HepG2 (cell line): ENCODE results near the gene IL32. TPM values are rescaled to one million over a fixed set of nuclear protein-coding genes. Genes with fewer than 3 reads are reported as not detected.

Experiments
- GABPB1 ChIP-seq: IDR thresholded peaks from 2 replicates; pipeline ENCODE4 v1.6.1; 2016; ENCODE audit warnings: mild to moderate bottlenecking, missing genetic modification reagents, moderate library complexity, missing compliant biosample characterization
- GATAD1 ChIP-seq: IDR thresholded peaks from 2 replicates; pipeline ENCODE4 v1.6.1; 2016; ENCODE audit warnings: missing genetic modification reagents, missing compliant biosample characterization
- GZF1 ChIP-seq: sonication (generic); formaldehyde crosslinking; IDR thresholded peaks from 2 replicates; pipeline ENCODE4 v1.5.1; 2020; ENCODE audit warnings: mild to moderate bottlenecking, missing genetic modification reagents
- KDM3A ChIP-seq: IDR thresholded peaks from 2 replicates; pipeline ENCODE4 v1.6.1; 2018; ENCODE audit warnings: low read depth, missing compliant biosample characterization
- LCORL ChIP-seq, 2 experiments: fragments of 450-650 bp in 1 of 2; sonication (generic) in 1 of 2; formaldehyde crosslinking in 1 of 2; IDR thresholded peaks; 2 replicates each; pipeline versions ENCODE4 v1.5.0 to v1.6.1; 2017 to 2020; ENCODE audit warnings: antibody characterized with exemption in 1 of 2, missing genetic modification reagents in 1 of 2
- NFRKB ChIP-seq: fragments of 450-650 bp; IDR thresholded peaks from 2 replicates; pipeline ENCODE4 v1.6.1; 2017
- NFYB ChIP-seq: sonication (generic); formaldehyde crosslinking; IDR thresholded peaks from 2 replicates; pipeline ENCODE4 v1.4.0; 2020; ENCODE audit warnings: missing genetic modification reagents
- TBX2 ChIP-seq: sonication (generic); formaldehyde crosslinking; IDR thresholded peaks from 2 replicates; pipeline ENCODE4 v1.5.0; 2020; ENCODE audit warnings: missing genetic modification reagents, mild to moderate bottlenecking, borderline replicate concordance
- ZNF180 ChIP-seq: sonication (generic); formaldehyde crosslinking; IDR thresholded peaks from 2 replicates; pipeline ENCODE4 v1.4.0; 2020; ENCODE audit warnings: low read depth, missing genetic modification reagents, borderline replicate concordance
- ZNF530 ChIP-seq: sonication (generic); formaldehyde crosslinking; IDR thresholded peaks from 2 replicates; pipeline ENCODE4 v1.5.0; 2020; ENCODE audit warnings: low read depth, mild to moderate bottlenecking, missing genetic modification reagents
- ZNF616 ChIP-seq: sonication (generic); formaldehyde crosslinking; IDR thresholded peaks from 2 replicates; pipeline ENCODE4 v1.5.0; 2020; ENCODE audit warnings: low read depth, mild to moderate bottlenecking, missing genetic modification reagents
- ZNF678 ChIP-seq: sonication (generic); formaldehyde crosslinking; IDR thresholded peaks from 2 replicates; pipeline ENCODE4 v1.4.0; 2020; ENCODE audit warnings: mild to moderate bottlenecking, missing genetic modification reagents
- ZNF724P ChIP-seq: sonication (generic); formaldehyde crosslinking; IDR thresholded peaks from 2 replicates; pipeline ENCODE4 v1.8.0; 2022; ENCODE audit warnings: missing genetic modification reagents, borderline replicate concordance
- ZNF781 ChIP-seq: sonication (generic); formaldehyde crosslinking; IDR thresholded peaks from 2 replicates; pipeline ENCODE4 v1.5.1; 2020; ENCODE audit warnings: borderline replicate concordance, mild to moderate bottlenecking, missing genetic modification reagents; ENCODE audit errors: not compliant biosample characterization
- ZSCAN22 ChIP-seq: sonication (generic); formaldehyde crosslinking; IDR thresholded peaks from 2 replicates; pipeline ENCODE4 v1.4.0; 2020; ENCODE audit warnings: mild to moderate bottlenecking, missing genetic modification reagents
- polyA plus RNA-seq, 8 experiments: library from polyadenylated mRNA; depleted of rRNA in 3 of 8; stranded (reverse) in 7 of 8; unstranded in 1 of 8; fragments of >200 nt; fragmentation: Illumina TruSeq in 4 of 8; extraction: Trizol in 4 of 8; gene quantifications; 2 replicates each; pipeline versions ENCODE4 v1.2.1 to v1.2.3, GENCODE V29; 2011 to 2016; ENCODE audit warnings: low read depth in 4 of 8, missing spikeins in 1 of 8, mixed read lengths in 1 of 8; ENCODE audit not compliant: insufficient read depth in 1 of 8
- total RNA-seq, 5 experiments: library from RNA; depleted of rRNA; stranded (reverse); fragments of >200 nt; fragmentation: Illumina TruSeq; extraction: Trizol; gene quantifications; 2 replicates each; pipeline ENCODE4 v1.2.3, GENCODE V29; 2016; ENCODE audit warnings: low read depth in 1 of 5
- TF ChIP-seq, protein P1 (sequence below): sonication (generic); formaldehyde crosslinking; IDR thresholded peaks from 2 replicates; pipeline ENCODE4 v1.8.0; 2022; ENCODE audit warnings: mild to moderate bottlenecking, missing genetic modification reagents
- TF ChIP-seq, protein P2 (sequence below): sonication (generic); formaldehyde crosslinking; IDR thresholded peaks from 2 replicates; pipeline ENCODE4 v1.5.0; 2020; ENCODE audit warnings: missing genetic modification reagents
- TF ChIP-seq, protein P3 (sequence below): sonication (generic); formaldehyde crosslinking; IDR thresholded peaks from 2 replicates; pipeline ENCODE4 v1.5.0; 2020; ENCODE audit warnings: missing genetic modification reagents
- TF ChIP-seq, protein P4 (sequence below): sonication (generic); formaldehyde crosslinking; IDR thresholded peaks from 2 replicates; pipeline ENCODE4 v1.5.0; 2020; ENCODE audit warnings: missing genetic modification reagents
- TF ChIP-seq, protein P5 (sequence below): sonication (generic); formaldehyde crosslinking; IDR thresholded peaks from 2 replicates; pipeline ENCODE4 v1.4.0; 2020; ENCODE audit warnings: missing genetic modification reagents, borderline replicate concordance
- TF ChIP-seq, protein P6 (sequence below): sonication (generic); formaldehyde crosslinking; IDR thresholded peaks from 2 replicates; pipeline ENCODE4 v1.5.0; 2020; ENCODE audit warnings: missing genetic modification reagents, mild to moderate bottlenecking, borderline replicate concordance

The IL32 gene
- total and polyA plus RNA-seq, 2 of the 13 experiments (the other 11 are each of a cell fraction or from before 2014, with no cell fraction given): 115 to 165 TPM

DNA sequence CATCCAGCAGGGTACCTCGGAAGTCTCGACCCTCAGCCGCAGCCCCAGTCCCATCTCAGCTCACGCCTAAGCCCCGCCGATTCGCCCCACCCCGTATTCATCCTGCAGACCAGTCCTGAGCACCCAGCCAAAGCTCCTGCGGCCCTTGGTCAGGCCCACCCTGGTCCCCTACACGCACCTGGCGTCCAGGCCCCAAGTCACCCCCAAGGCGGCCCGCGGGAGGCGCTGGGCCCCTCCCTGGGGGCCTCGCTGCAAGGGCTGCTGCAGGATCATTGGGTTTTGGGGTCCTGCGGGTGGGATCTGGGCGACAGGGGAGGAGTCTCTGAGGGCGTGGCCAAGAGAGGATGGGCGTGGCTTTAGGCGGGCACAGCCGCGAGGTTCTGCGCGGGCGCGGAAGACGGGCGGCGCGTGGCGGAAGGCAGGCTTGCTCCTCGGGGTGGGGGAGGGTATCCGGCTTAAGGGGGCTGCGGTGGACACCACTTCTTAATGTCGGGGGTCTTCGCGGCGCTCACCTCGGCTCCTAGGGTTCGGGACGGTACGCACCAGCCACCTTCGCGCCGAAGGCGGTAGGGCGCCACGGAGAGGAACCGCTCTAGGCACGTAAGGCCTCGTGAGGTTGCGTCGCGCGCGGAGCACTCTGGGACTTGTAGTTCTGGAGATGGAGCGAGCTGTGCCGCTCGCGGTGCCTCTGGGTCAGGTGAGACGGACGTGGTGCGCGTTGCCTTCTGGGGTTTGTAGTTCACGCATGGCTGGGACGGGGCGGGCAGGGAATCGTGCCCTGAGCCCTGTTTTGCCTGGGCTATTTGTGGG is 41.6 kb upstream of the IL32 start, which contains the start of the genes HCFC1R1 and THOC6 (continued):
- no peak for TF ChIP-seq ZNF678 (CRISPR knock-in tag)
- peak; percentile 95 for TF ChIP-seq GABPB1 (CRISPR knock-in tag)
- TF ChIP-seq, protein P1, sequence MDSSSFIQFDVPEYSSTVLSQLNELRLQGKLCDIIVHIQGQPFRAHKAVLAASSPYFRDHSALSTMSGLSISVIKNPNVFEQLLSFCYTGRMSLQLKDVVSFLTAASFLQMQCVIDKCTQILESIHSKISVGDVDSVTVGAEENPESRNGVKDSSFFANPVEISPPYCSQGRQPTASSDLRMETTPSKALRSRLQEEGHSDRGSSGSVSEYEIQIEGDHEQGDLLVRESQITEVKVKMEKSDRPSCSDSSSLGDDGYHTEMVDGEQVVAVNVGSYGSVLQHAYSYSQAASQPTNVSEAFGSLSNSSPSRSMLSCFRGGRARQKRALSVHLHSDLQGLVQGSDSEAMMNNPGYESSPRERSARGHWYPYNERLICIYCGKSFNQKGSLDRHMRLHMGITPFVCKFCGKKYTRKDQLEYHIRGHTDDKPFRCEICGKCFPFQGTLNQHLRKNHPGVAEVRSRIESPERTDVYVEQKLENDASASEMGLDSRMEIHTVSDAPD (CRISPR knock-in tag): peak; percentile 91
- TF ChIP-seq GATAD1 (CRISPR knock-in tag): peak; percentile 87
- no peak for TF ChIP-seq LCORL (IDR thresholded peaks at IDR 0.05)
- no peak for TF ChIP-seq LCORL (CRISPR knock-in tag; IDR thresholded peaks at IDR 0.05)
- no peak for TF ChIP-seq ZNF724P (CRISPR knock-in tag)
- TF ChIP-seq, protein P2, sequence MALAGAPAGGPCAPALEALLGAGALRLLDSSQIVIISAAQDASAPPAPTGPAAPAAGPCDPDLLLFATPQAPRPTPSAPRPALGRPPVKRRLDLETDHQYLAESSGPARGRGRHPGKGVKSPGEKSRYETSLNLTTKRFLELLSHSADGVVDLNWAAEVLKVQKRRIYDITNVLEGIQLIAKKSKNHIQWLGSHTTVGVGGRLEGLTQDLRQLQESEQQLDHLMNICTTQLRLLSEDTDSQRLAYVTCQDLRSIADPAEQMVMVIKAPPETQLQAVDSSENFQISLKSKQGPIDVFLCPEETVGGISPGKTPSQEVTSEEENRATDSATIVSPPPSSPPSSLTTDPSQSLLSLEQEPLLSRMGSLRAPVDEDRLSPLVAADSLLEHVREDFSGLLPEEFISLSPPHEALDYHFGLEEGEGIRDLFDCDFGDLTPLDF (CRISPR knock-in tag): peak; percentile 71
- TF ChIP-seq, protein P3, sequence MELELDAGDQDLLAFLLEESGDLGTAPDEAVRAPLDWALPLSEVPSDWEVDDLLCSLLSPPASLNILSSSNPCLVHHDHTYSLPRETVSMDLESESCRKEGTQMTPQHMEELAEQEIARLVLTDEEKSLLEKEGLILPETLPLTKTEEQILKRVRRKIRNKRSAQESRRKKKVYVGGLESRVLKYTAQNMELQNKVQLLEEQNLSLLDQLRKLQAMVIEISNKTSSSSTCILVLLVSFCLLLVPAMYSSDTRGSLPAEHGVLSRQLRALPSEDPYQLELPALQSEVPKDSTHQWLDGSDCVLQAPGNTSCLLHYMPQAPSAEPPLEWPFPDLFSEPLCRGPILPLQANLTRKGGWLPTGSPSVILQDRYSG (CRISPR knock-in tag): no peak
- peak; percentile 68; the same call in 1 of the 2 replicates for TF ChIP-seq TBX2 (CRISPR knock-in tag)
- no peak for TF ChIP-seq ZSCAN22 (CRISPR knock-in tag)
- TF ChIP-seq GZF1 (CRISPR knock-in tag): 0 out of 2 replicates have a peak, but pooled peaks have one; percentile 34
- TF ChIP-seq NFYB (CRISPR knock-in tag): peak; percentile 59
- no peak for TF ChIP-seq NFRKB
- TF ChIP-seq, protein P4, sequence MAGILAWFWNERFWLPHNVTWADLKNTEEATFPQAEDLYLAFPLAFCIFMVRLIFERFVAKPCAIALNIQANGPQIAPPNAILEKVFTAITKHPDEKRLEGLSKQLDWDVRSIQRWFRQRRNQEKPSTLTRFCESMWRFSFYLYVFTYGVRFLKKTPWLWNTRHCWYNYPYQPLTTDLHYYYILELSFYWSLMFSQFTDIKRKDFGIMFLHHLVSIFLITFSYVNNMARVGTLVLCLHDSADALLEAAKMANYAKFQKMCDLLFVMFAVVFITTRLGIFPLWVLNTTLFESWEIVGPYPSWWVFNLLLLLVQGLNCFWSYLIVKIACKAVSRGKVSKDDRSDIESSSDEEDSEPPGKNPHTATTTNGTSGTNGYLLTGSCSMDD: no peak
- no peak for TF ChIP-seq ZNF530 (CRISPR knock-in tag)
- TF ChIP-seq, protein P5, sequence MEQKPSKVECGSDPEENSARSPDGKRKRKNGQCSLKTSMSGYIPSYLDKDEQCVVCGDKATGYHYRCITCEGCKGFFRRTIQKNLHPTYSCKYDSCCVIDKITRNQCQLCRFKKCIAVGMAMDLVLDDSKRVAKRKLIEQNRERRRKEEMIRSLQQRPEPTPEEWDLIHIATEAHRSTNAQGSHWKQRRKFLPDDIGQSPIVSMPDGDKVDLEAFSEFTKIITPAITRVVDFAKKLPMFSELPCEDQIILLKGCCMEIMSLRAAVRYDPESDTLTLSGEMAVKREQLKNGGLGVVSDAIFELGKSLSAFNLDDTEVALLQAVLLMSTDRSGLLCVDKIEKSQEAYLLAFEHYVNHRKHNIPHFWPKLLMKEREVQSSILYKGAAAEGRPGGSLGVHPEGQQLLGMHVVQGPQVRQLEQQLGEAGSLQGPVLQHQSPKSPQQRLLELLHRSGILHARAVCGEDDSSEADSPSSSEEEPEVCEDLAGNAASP: peak; percentile 8
- peak; percentile 54; the same call in 1 of the 2 replicates for TF ChIP-seq KDM3A (CRISPR knock-in tag)
- peak; percentile 81 for TF ChIP-seq ZNF781
- no peak for TF ChIP-seq ZNF616 (CRISPR knock-in tag)
- TF ChIP-seq, protein P6, sequence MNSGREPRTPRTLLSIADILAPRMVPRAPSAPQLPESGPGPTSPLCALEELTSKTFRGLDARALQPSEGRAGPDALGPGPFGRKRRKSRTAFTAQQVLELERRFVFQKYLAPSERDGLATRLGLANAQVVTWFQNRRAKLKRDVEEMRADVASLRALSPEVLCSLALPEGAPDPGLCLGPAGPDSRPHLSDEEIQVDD: no peak; the same call in 1 of the 2 replicates
- TF ChIP-seq ZNF180 (CRISPR knock-in tag): no peak
